GM18498 (cell line): Measurements from ENCODE around the gene REC8.
"Not testable (repeated sequence)": the region's sequence is repeated elsewhere in the genome, so short reads cannot be mapped to it uniquely, and the experiment has no call there.

Experiments
- ATAC-seq: cut with Tn5 transposase; IDR thresholded peaks from one replicate; pipeline ENCODE4 v1.9.1; 2021; ENCODE audit warnings: mild to moderate bottlenecking, moderate library complexity; ENCODE audit not compliant: unreplicated experiment

REC8 gene

GRCh38 chr14:24203249-24203886 is 31.5 kb downstream of the REC8 start:
- not testable (repeated sequence) for ATAC-seq

- no peak for ATAC-seq
Observed at GRCh38 chr14:24204163-24205146, 32.6 kb downstream of the REC8 start.

- no peak for ATAC-seq
Observed at GRCh38 chr14:24206260-24207103, 34.6 kb downstream of the REC8 start.

- ATAC-seq: no peak
Observed at GRCh38 chr14:24207104-24207551, 35.2 kb downstream of the REC8 start.

- ATAC-seq: no peak
Observed at GRCh38 chr14:24207625-24208024, 35.7 kb downstream of the REC8 start.

GRCh38 chr14:24211311-24211710 is 39.4 kb downstream of the REC8 start:
- no peak for ATAC-seq

- peak; percentile 74 for ATAC-seq
Observed at GRCh38 chr14:24212924-24213865, 41.3 kb downstream of the REC8 start, which contains the start of gene CHMP4A. TSS of gene CHMP4A (minus strand) at chr14:24213488. CDS start at chr14:24213439, 49 bp downstream.

GRCh38 chr14:24213866-24214662 is 42.2 kb downstream of the REC8 start:
- ATAC-seq: no peak

GRCh38 chr14:24215495-24216344 is 43.8 kb downstream of the REC8 start, which contains the start of gene MDP1:
TSS of gene MDP1 (minus strand) at chr14:24216066. CDS start at chr14:24215955, 111 bp downstream.
- peak; percentile 69 for ATAC-seq

GRCh38 chr14:24216345-24216699 is 44.4 kb downstream of the REC8 start:
- no peak for ATAC-seq

GRCh38 chr14:24216876-24217275 is 45.0 kb downstream of the REC8 start:
- not testable (repeated sequence) for ATAC-seq

- no peak for ATAC-seq
Observed at GRCh38 chr14:24219080-24219479, 47.2 kb downstream of the REC8 start.

GRCh38 chr14:24219521-24219920 is 47.6 kb downstream of the REC8 start:
- no peak for ATAC-seq

GRCh38 chr14:24222987-24223386 is 51.1 kb downstream of the REC8 start:
- not testable (repeated sequence) for ATAC-seq

GRCh38 chr14:24224618-24225071 is 52.8 kb downstream of the REC8 start:
- ATAC-seq: no peak

GRCh38 chr14:24226473-24226872 is 54.6 kb downstream of the REC8 start:
- no peak for ATAC-seq

GRCh38 chr14:24228902-24229301 is 57.0 kb downstream of the REC8 start:
- ATAC-seq: no peak
